HG03571 (cell line): ENCODE data around the gene PNPO.

Experiments used
- ATAC-seq: cut with Tn5 transposase; IDR thresholded peaks from one replicate; pipeline ENCODE4 v1.9.1; 2021; ENCODE audit not compliant: unreplicated experiment

Gene PNPO

GRCh38 chr17:47941246-47942095, at the start of gene PNPO:
Gene PNPO, plus strand, starts transcription at chr17:47941571. Its CDS starts 105 bp downstream, at chr17:47941676.
- peak; percentile 72 for ATAC-seq

- no peak for ATAC-seq
Measured at GRCh38 chr17:47894498-47895346, 46.6 kb upstream of the PNPO start.

GRCh38 chr17:47895347-47895855, 46.0 kb upstream of the PNPO start:
- ATAC-seq: no peak

- peak; percentile 84 for ATAC-seq
Measured at GRCh38 chr17:47895856-47896671, 45.3 kb upstream of the PNPO start, which contains the start of gene SP2. Gene SP2, plus strand, starts transcription at chr17:47896236. Its CDS starts 51 bp downstream, at chr17:47896287.

- no peak for ATAC-seq
Measured at GRCh38 chr17:47896672-47897490, 44.5 kb upstream of the PNPO start.

GRCh38 chr17:47897561-47897960, 43.8 kb upstream of the PNPO start:
- ATAC-seq: no peak

GRCh38 chr17:47898241-47898640, 43.1 kb upstream of the PNPO start:
- ATAC-seq: no peak

GRCh38 chr17:47899643-47900042, 41.7 kb upstream of the PNPO start:
- ATAC-seq: no peak

- no peak for ATAC-seq
Measured at GRCh38 chr17:47901423-47901822, 39.9 kb upstream of the PNPO start.

GRCh38 chr17:47902039-47902744, 39.2 kb upstream of the PNPO start:
- ATAC-seq: no peak

GRCh38 chr17:47905221-47905733, 36.1 kb upstream of the PNPO start:
- no peak for ATAC-seq

- no peak for ATAC-seq
Measured at GRCh38 chr17:47906443-47906842, 34.9 kb upstream of the PNPO start.

- no peak for ATAC-seq
Measured at GRCh38 chr17:47907932-47908562, 33.3 kb upstream of the PNPO start.

- no peak for ATAC-seq
Measured at GRCh38 chr17:47913050-47913449, 28.3 kb upstream of the PNPO start.

- no peak for ATAC-seq
Measured at GRCh38 chr17:47914306-47914948, 26.9 kb upstream of the PNPO start.

- ATAC-seq: no peak
Measured at GRCh38 chr17:47915776-47916398, 25.5 kb upstream of the PNPO start.

- no peak for ATAC-seq
Measured at GRCh38 chr17:47916489-47917208, 24.7 kb upstream of the PNPO start.
